Mucosa of stomach (tissue), 1 donor: Measurements from ENCODE around the gene AMY1A.
"Not testable (repeated sequence)": the region's sequence is repeated elsewhere in the genome, so short reads cannot be mapped to it uniquely, and the experiment has no call there.

Source experiments
- H3K27me3 ChIP-seq: one replicate; pipeline ENCODE4 v1.7.0; 2013; ENCODE audit warnings: mild to moderate bottlenecking, low read length; ENCODE audit not compliant: control insufficient read depth, insufficient read depth
- H3K36me3 ChIP-seq: one replicate; pipeline ENCODE4 v1.7.0; 2013; ENCODE audit warnings: low read length; ENCODE audit not compliant: control insufficient read depth, insufficient read depth
- H3K4me1 ChIP-seq: one replicate; pipeline ENCODE4 v1.7.0; 2013; ENCODE audit warnings: mild to moderate bottlenecking, low read length; ENCODE audit not compliant: control insufficient read depth, insufficient read depth
- H3K4me3 ChIP-seq: one replicate; pipeline ENCODE4 v1.7.0; 2013; ENCODE audit warnings: low read length
- H3K9ac ChIP-seq: one replicate; pipeline ENCODE4 v1.7.0; 2013; ENCODE audit warnings: mild to moderate bottlenecking, low read length, moderate library complexity
- H3K9me3 ChIP-seq: one replicate; pipeline ENCODE4 v1.7.0; 2013; ENCODE audit warnings: mild to moderate bottlenecking, low read length, moderate library complexity; ENCODE audit not compliant: control insufficient read depth
- donor health status: Pancreatic carcinoma.

The AMY1A gene

DNA sequence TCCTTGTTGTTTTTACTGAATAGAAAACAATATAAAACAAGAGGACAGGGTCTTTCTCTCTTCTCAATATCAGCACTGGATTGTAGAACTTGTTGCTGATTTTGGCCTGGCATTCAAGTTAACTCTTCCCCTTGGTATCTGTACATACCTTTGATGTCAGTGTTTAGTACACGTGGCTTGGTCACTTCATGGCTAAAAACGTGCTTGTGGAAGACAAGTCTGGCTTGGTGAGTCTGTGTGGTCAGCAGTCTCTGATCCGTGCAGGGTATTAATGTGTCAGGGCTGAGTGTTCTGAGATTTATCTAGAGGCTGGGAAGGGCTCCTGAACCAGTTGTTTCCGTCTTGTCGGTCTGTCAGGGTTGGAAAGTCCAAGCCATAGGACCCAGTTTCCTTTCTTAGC lies at the start of gene AMY1A:
Gene AMY1A, plus strand, starts transcription at position 301 of the 400 bp plus-strand sequence. CDS start 571 bp downstream, outside the sequence.
- H3K36me3 ChIP-seq, H3K9ac ChIP-seq, H3K4me3 ChIP-seq, H3K27me3 ChIP-seq, H3K4me1 ChIP-seq, H3K9me3 ChIP-seq: not testable (repeated sequence)

DNA sequence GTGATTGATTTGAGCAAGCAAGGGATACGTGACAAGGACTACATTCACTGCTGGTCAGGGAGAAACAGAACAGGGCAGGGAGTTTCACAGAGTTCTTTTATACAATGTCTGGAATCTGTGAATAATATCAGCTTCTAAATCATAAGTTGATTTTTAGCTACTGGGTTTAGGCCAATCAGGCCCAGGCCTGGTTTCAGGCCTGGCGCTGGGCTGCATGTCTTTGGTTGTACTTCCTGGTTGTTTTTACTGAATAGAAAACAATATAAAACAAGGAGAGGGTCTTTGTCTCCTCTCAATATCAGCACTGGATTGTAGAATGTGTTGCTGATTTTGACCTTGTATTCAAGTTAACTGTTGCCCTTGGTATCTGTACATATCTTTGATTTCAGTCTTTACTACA lies 39.2 kb upstream of the AMY1A start:
- Histone ChIP-seq H3K4me3 (no peak overlapping the region), H3K4me1 (no peaks in the 10 kb centered on the region), H3K9ac (no peak overlapping the region), H3K9me3 (no peaks in the 10 kb centered on the region), H3K27me3 (no peaks in the 10 kb centered on the region), H3K36me3 (no peaks in the 10 kb centered on the region)

DNA sequence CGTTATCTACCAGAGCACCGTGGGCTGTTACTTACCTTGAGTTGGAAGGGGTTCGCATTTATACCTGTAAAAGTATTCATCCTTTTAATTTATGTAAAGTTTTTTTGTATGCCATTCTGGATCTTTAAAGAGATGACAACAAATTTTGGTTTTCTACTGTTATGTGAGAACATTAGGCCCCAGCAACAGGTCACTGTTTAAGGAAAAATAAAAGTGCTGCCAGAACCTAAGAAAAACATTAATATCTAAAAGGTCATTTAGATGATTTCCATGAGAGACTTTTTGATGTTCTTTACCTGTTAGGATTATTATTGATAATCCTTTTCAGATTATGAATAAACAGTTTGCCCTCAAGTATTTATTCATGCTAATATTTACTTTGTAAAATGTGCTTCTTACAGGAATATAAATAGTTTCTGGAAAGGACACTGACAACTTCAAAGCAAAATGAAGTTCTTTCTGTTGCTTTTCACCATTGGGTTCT lies 38.5 kb upstream of the AMY1A start, which contains the start of gene AMY2A:
Gene AMY2A, plus strand, starts transcription at position 434 of the 484 bp plus-strand sequence. Its CDS starts 14 bp downstream, at position 448.
- not testable (repeated sequence) for H3K36me3 ChIP-seq, H3K9ac ChIP-seq, H3K27me3 ChIP-seq, H3K4me1 ChIP-seq, H3K4me3 ChIP-seq, H3K9me3 ChIP-seq

DNA sequence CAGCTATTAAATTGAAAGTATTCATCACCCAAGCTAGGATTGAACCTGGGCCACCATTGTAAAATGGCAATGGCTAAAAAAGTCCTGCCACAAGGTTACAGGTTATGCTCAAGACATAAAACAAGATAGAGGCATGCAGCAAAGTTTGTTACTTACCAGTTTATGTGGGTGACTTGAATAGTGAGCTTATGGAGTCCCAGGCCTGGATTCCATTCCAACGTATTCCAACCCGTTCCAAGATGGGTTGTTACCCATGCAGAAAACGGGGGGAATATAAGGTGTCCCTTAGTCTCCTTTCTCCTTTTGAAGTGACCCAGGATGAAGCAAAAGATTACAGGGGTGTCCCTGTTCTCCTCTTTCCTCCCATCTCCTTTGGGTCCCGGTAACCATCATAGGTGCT lies 28.1 kb upstream of the AMY1A start:
- not testable (repeated sequence) for H3K9me3 ChIP-seq, H3K4me1 ChIP-seq, H3K4me3 ChIP-seq, H3K9ac ChIP-seq, H3K36me3 ChIP-seq, H3K27me3 ChIP-seq

DNA sequence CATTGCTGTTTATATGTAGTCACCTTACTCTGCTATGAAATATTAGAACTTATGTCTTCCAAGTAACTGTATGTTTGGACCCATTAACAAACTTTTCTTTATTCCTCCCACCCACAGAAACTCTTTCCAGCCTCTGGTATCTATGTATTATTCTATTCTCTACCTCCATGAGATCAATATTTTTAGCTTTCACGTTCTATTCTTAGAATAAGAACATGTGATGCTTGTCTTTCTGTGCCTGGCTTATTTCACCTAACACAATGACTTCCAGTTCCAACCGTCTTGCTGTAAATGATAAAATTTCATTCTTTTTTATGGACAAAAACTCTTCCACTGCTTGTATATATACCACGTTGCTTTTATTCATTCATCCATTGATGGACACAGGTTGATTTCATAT lies 14.4 kb upstream of the AMY1A start:
- H3K4me3 ChIP-seq, H3K4me1 ChIP-seq, H3K9ac ChIP-seq, H3K9me3 ChIP-seq, H3K36me3 ChIP-seq, H3K27me3 ChIP-seq: not testable (repeated sequence)

DNA sequence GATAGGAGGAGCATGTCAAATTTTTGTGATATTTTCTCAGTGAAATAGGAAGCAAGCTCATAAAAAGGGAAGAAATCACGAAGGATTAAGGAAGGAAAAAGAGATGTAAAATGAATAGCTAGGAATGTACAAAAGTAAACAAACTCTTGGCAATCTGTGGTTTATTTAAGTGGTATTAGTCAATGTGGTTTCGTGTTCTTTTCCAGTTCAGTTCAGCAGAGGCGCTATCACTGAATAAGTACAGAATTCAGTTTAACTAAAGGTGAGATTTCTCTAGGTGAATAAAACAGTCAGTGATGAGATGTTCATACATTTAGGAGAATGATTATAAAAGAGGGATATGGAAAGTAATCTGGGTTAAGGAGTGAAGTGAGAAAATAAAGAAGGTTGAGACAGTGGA lies 11.7 kb upstream of the AMY1A start:
- not testable (repeated sequence) for H3K9ac ChIP-seq, H3K4me3 ChIP-seq, H3K9me3 ChIP-seq, H3K4me1 ChIP-seq, H3K27me3 ChIP-seq, H3K36me3 ChIP-seq

DNA sequence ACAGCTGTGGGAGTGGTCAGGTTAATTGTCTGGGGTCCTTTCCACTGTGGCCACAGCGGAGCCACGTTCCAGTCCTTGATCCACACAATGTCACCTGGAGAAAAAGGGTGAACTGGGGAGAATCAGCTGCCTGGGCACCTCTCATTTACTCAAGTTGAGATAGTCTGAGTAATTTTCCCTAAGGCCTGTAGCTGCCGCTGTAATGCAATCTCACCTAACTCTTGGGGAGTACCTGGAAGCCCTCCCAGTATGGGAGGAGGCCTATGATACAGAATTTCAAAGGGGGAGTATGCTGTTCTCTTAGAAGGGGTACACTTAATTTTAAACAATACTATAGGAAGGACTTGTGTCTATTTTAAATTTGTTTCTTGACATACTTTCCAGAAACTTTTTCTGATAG lies 5.3 kb upstream of the AMY1A start:
- not testable (repeated sequence) for H3K27me3 ChIP-seq, H3K4me1 ChIP-seq, H3K9me3 ChIP-seq, H3K36me3 ChIP-seq, H3K4me3 ChIP-seq, H3K9ac ChIP-seq

DNA sequence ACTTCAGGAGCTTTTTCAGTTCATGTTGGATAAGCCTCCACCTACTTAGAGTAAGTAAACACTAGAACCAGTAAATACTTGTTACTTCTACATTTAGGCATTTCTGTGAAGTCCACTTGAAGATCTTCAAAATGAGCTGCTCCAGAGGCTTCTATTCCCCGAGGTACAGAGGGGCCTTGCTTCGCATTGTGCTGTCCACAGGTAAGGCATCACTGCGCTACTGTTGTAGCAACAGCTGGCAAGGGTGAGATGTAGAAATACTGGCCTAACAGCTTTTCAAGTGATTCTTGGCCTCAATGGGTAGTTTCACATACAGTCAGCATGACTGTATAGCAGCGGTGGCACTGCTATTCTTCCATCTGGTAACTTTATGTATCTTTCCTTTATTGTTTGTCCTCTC lies 4.7 kb upstream of the AMY1A start:
- not testable (repeated sequence) for H3K36me3 ChIP-seq, H3K4me3 ChIP-seq, H3K4me1 ChIP-seq

DNA sequence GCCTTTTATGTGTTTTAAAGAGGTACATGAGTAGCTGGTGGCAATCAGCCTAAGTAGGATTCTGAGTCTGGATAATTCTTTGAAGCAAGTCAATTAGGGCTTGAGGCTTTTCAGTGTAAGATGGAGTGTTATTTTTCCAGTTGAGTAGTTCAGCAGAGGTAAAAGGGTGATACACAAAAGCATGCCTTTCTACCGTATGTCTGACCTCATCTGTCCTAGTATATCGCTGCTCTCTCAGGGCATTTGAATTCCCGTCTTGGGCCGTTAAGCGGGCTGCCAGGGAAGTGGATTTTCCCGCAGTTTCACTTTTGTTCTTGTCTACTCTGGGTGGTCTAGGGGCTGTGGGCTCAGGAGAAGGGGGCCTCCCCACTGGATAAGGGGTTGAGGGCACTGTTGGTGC lies 1.4 kb upstream of the AMY1A start:
- not testable (repeated sequence) for H3K9ac ChIP-seq, H3K4me1 ChIP-seq, H3K4me3 ChIP-seq, H3K36me3 ChIP-seq, H3K9me3 ChIP-seq, H3K27me3 ChIP-seq

More for the DNA sequence above, 4.7 kb upstream of the AMY1A start:
- H3K9ac ChIP-seq, H3K9me3 ChIP-seq, H3K27me3 ChIP-seq: not testable (repeated sequence)

DNA sequence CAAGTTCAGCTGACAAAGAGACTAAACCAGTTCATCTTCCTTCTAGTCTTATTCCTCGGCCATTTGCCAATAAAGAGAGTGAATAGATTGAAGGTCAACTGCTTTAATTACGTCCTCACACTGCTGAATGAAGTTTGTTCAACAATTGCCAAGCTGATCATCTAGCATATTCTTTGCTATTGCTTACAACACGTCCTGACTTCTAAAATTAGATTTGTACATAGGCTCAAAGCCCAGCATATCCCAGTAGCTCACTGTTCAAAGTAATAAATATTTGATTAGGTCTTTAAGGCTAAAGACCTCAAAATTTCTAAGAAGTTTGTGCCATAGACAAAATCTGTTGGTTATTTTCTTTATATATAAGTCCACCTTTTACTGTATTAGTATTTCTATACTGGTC lies 20.8 kb downstream of the AMY1A start:
- H3K4me1 ChIP-seq, H3K4me3 ChIP-seq, H3K9me3 ChIP-seq, H3K9ac ChIP-seq, H3K27me3 ChIP-seq, H3K36me3 ChIP-seq: not testable (repeated sequence)

DNA sequence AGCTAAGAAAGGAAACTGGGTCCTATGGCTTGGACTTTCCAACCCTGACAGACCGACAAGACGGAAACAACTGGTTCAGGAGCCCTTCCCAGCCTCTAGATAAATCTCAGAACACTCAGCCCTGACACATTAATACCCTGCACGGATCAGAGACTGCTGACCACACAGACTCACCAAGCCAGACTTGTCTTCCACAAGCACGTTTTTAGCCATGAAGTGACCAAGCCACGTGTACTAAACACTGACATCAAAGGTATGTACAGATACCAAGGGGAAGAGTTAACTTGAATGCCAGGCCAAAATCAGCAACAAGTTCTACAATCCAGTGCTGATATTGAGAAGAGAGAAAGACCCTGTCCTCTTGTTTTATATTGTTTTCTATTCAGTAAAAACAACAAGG lies 40.5 kb downstream of the AMY1A start, which contains the start of gene AMY1B:
Gene AMY1B, minus strand, starts transcription at position 101 of the 400 bp plus-strand sequence. CDS start 571 bp downstream, outside the sequence.
- not testable (repeated sequence) for H3K27me3 ChIP-seq, H3K9ac ChIP-seq, H3K36me3 ChIP-seq, H3K4me1 ChIP-seq, H3K9me3 ChIP-seq, H3K4me3 ChIP-seq

DNA sequence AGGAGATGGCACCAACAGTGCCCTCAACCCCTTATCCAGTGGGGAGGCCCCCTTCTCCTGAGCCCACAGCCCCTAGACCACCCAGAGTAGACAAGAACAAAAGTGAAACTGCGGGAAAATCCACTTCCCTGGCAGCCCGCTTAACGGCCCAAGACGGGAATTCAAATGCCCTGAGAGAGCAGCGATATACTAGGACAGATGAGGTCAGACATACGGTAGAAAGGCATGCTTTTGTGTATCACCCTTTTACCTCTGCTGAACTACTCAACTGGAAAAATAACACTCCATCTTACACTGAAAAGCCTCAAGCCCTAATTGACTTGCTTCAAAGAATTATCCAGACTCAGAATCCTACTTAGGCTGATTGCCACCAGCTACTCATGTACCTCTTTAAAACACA lies 41.9 kb downstream of the AMY1A start:
- not testable (repeated sequence) for H3K36me3 ChIP-seq, H3K9ac ChIP-seq, H3K27me3 ChIP-seq, H3K4me1 ChIP-seq, H3K9me3 ChIP-seq, H3K4me3 ChIP-seq

DNA sequence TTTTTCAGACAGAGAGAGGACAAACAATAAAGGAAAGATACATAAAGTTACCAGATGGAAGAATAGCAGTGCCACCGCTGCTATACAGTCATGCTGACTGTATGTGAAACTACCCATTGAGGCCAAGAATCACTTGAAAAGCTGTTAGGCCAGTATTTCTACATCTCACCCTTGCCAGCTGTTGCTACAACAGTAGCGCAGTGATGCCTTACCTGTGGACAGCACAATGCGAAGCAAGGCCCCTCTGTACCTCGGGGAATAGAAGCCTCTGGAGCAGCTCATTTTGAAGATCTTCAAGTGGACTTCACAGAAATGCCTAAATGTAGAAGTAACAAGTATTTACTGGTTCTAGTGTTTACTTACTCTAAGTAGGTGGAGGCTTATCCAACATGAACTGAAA lies 45.1 kb downstream of the AMY1A start:
- not testable (repeated sequence) for H3K9ac ChIP-seq, H3K4me1 ChIP-seq, H3K36me3 ChIP-seq, H3K27me3 ChIP-seq, H3K4me3 ChIP-seq, H3K9me3 ChIP-seq
